Heart right ventricle (tissue), 16 donors: Measurements from ENCODE around the gene NR5A2. TPM values are rescaled to one million over a fixed set of nuclear protein-coding genes. Genes with fewer than 3 reads are reported as not detected.

ENCODE experiments used
- ATAC-seq, 8 donors: fragments of 200-7000 bp; cut with Tn5 transposase; one replicate each; pipeline ENCODE4 v1.9.1; 2020; ENCODE audit warnings: mild to moderate bottlenecking in 8 of 8, moderate library complexity in 8 of 8, moderate number of reproducible peaks in 1 of 8
- DNase-seq, 2 donors: peaks; one replicate each; pipeline ENCODE4 v3.0.0-alpha.2; 2020
- H3K27ac ChIP-seq, 10 donors: fragments of 200-600 bp; sonication (generic) in 2 of 10; one replicate each; pipeline versions ENCODE4 v1.5.0 to v1.8.0; 2020 to 2022; ENCODE audit warnings: mild to moderate bottlenecking in 3 of 10
- H3K27me3 ChIP-seq, 7 donors: fragments of 200-600 bp; one replicate each; pipeline ENCODE4 v1.8.0; 2021 to 2022; ENCODE audit warnings: mild to moderate bottlenecking in 2 of 7
- H3K36me3 ChIP-seq, 9 donors: fragments of 200-600 bp; sonication (generic) in 1 of 9; one replicate each; pipeline versions ENCODE4 v1.5.0 to v1.8.0; 2020 to 2022; ENCODE audit warnings: mild to moderate bottlenecking in 2 of 9
- H3K4me1 ChIP-seq, 9 donors: fragments of 200-600 bp; sonication (generic) in 1 of 9; one replicate each; pipeline versions ENCODE4 v1.5.0 to v1.8.0; 2020 to 2022; ENCODE audit warnings: mild to moderate bottlenecking in 4 of 9
- H3K4me3 ChIP-seq, 10 donors: fragments of 200-600 bp; sonication (generic) in 2 of 10; one replicate each; pipeline versions ENCODE4 v1.5.0 to v1.8.0; 2020 to 2022; ENCODE audit warnings: mild to moderate bottlenecking in 7 of 10, moderate library complexity in 2 of 10
- H3K9me3 ChIP-seq, 11 donors: fragments of 200-600 bp in 10 of 11; sonication (generic) in 2 of 11; one replicate each; pipeline versions ENCODE4 v1.5.0 to v1.8.0; 2013 to 2022; ENCODE audit warnings: mild to moderate bottlenecking in 2 of 11, control low read depth in 1 of 11, moderate library complexity in 1 of 11
- CTCF ChIP-seq, 9 donors: fragments of 200-600 bp; sonication (generic) in 2 of 9; IDR thresholded peaks; one replicate each; pipeline versions ENCODE4 v1.5.0 to v1.8.0; 2021 to 2022; ENCODE audit warnings: antibody characterized with exemption in 9 of 9, mild to moderate bottlenecking in 5 of 9, moderate library complexity in 1 of 9
- WGBS, 2 donors: extraction: QIAGEN DNeasy Blood & Tissue Kit; methylation state at CpG; one replicate each; pipeline ENCODE4 v1.1.7; 2013; ENCODE audit warnings: inconsistent platforms in 1 of 2; 5-methylcytosine and 5-hydroxymethylcytosine counted together
- intact Hi-C, 10 donors: fragments of 100-400 bp; cut with DNase I; formaldehyde crosslinking; loops; one replicate each; pipeline versions ENCODE4 v1.11.1 to v1.14.2; 2022
- polyA plus RNA-seq, 2 donors: library from polyadenylated mRNA; stranded (reverse); fragments of 200-250 nt; gene quantifications; one replicate each; pipeline ENCODE4 v1.2.3, GENCODE V29; 2013
- total RNA-seq, 10 donors: library from RNA; stranded (reverse); fragmentation: NEBNext Ultra II Directional in 3 of 10; extraction: Animal tissue kit (Norgen Biotek cat#: 25700) in 3 of 10; gene quantifications; one replicate each; pipeline versions ENCODE4 v1.2.1 to v1.2.4, GENCODE V29; 2021 to 2023
- donor health status: Arrhythmogenic right ventricular cardiomyopathy.
- donor health status: ischemic (EF 13 %, LVEDD 7.1; RV severe dilation, severe dysfunction).
- donor health status: healthy with polysubstance abuse.
- donor health status: DM: no; HTN: yes; CAD: no.
- donor health status: DM: no; HTN: no; CAD: no.
- donor health status: ischemic (EF 25% LVEDD 6.9; RV normal size, moderate dysfunction).
- donor health status: ischemic (EF 25% LVEDD 5.7; RV mildly dilated, moderate dysfunction).
- donor health status: healthy.
- donor health status: DM: yes; HTN: yes; CAD: no.
- donor health status: Ischemic cardiomyopathy.
- donor health status: ischemic (EF 35%, LVEDD 5.7; RV mildly dilated, moderate dysfunction).
- donor health status: nonischemic (EF 11% LVEDD 7.7; RV severe dilation, severe dysfunction).
- donor health status: DM: yes; HTN: yes; CAD: no.
- donor health status: PGD.
- donor health status: ischemic (EF 29% LVEDD 5.4; RV normal size, mild dysfunction).
- donor health status: nonischemic (EF 23%, LVEDD 6.1; RV moderate dilation, normal function).

Gene NR5A2
- total and polyA plus RNA-seq, 12 donors = 0.52 to 1.9 (median 1.3) TPM

GRCh38 chr1:200226969-200227303 lies 199.4 kb downstream of the NR5A2 start:
- DNase-seq = no peak
- TF ChIP-seq CTCF (IDR thresholded peaks at IDR 0.05) = no peak
- Histone ChIP-seq H3K9me3 (no peaks in the 10 kb centered on the region), H3K27ac (no peak overlapping the region), H3K27me3 (peaks cover 0 to 17% (median 7%) of the 10 kb centered on the region in 7 donors), H3K36me3 (no peaks in the 10 kb centered on the region), H3K4me3 (no peak overlapping the region), H3K4me1 (peaks cover 0 to 29% (median 0%) of the 10 kb centered on the region in 9 donors)
- intact Hi-C loops = no loop called here
- no peak for ATAC-seq
- 73 to 88% methylated on average over 1 of the region's 1 CpG for WGBS, 2 donors
